H1 (cell line): ENCODE data around the gene KIF3B. TPM values are rescaled to one million over a fixed set of nuclear protein-coding genes. Genes with fewer than 3 reads are reported as not detected.

ENCODE experiments used
- CTCF ChIA-PET: fragments of 300-600 bp; sonication (Branson Sonifier 250); formaldehyde crosslinking; loops from one replicate; lab custom pipeline; 2021; ENCODE audit not compliant: partially characterized antibody; lab: Charles Lee
- POLR2A ChIA-PET: fragments of 300-600 bp; sonication (Branson Sonifier 250); formaldehyde crosslinking; loops from one replicate; lab custom pipeline; 2021; ENCODE audit warnings: inconsistent platforms; ENCODE audit not compliant: partially characterized antibody; lab: Charles Lee
- DNase-seq, 2 experiments: peaks; one replicate each; pipeline versions ENCODE4 v3.0.0 to v3.0.0-alpha.2; 2010 to 2022; ENCODE audit warnings: low spot score in 2 of 2, low read depth in 1 of 2, mixed read lengths in 1 of 2
- FAIRE-seq: peaks from 2 replicates; lab custom pipeline; 2011; peaks lifted over from hg19 to GRCh38; lab: Jason Lieb, UNC
- H2AFZ ChIP-seq: 2 replicates; pipeline ENCODE4 v1.8.1; 2012; ENCODE audit warnings: low read length, inconsistent platforms
- H2AK5ac ChIP-seq: 2 replicates; pipeline ENCODE4 v1.6.1; 2013; ENCODE audit warnings: low read depth, low read length
- H2BK120ac ChIP-seq: replicated peaks from 2 replicates; pipeline ENCODE3; 2013; ENCODE audit warnings: low read depth, low read length, inconsistent platforms
- H2BK12ac ChIP-seq: 2 replicates; pipeline ENCODE4 v1.6.1; 2013; ENCODE audit warnings: low read depth, low read length
- H2BK15ac ChIP-seq: 2 replicates; pipeline ENCODE4 v1.6.1; 2013; ENCODE audit warnings: low read length
- H2BK20ac ChIP-seq: 2 replicates; pipeline ENCODE4 v1.6.1; 2013; ENCODE audit warnings: low read length
- H2BK5ac ChIP-seq: 2 replicates; pipeline ENCODE4 v1.6.1; 2013; ENCODE audit warnings: low read depth, low read length
- H3K14ac ChIP-seq: 2 replicates; pipeline ENCODE4 v1.6.1; 2013; ENCODE audit warnings: inconsistent platforms; ENCODE audit not compliant: insufficient read length
- H3K18ac ChIP-seq: 2 replicates; pipeline ENCODE4 v1.6.1; 2013; ENCODE audit warnings: low read length; ENCODE audit errors: extremely low read depth
- H3K23ac ChIP-seq: 2 replicates; pipeline ENCODE4 v1.6.1; 2013; ENCODE audit warnings: inconsistent platforms; ENCODE audit not compliant: insufficient read length
- H3K23me2 ChIP-seq: 2 replicates; pipeline ENCODE4 v1.6.1; 2013; ENCODE audit warnings: low read depth, low read length
- H3K27ac ChIP-seq: 2 replicates; pipeline ENCODE4 v1.6.1; 2011; ENCODE audit warnings: low read depth, low read length, inconsistent platforms
- H3K27me3 ChIP-seq, 4 experiments: replicated peaks in 1 of 4; 1 replicate in 1 of 4; 2 replicates in 3 of 4; pipeline versions ENCODE4 v1.6.1 to v1.8.1; 2011 to 2013; ENCODE audit warnings: low read length in 3 of 4, mild to moderate bottlenecking in 3 of 4, inconsistent platforms in 2 of 4, mixed read lengths in 2 of 4, moderate library complexity in 1 of 4; ENCODE audit not compliant: control insufficient read depth in 3 of 4, insufficient read depth in 3 of 4; ENCODE audit errors: extremely low read depth in 1 of 4
- H3K36me3 ChIP-seq, 4 experiments: 2 replicates each; pipeline versions ENCODE4 v1.6.1 to v1.8.1; 2011 to 2013; ENCODE audit warnings: mild to moderate bottlenecking in 4 of 4, low read length in 3 of 4, moderate library complexity in 2 of 4, control low read depth in 1 of 4, inconsistent platforms in 1 of 4; ENCODE audit not compliant: insufficient read depth in 4 of 4, control insufficient read depth in 2 of 4
- H3K4ac ChIP-seq: replicated peaks from 2 replicates; pipeline ENCODE3; 2013; ENCODE audit warnings: low read length, low read depth, mixed read lengths, inconsistent platforms; ENCODE audit not compliant: insufficient read length
- H3K4me1 ChIP-seq, 4 experiments: replicated peaks in 1 of 4; 1 replicate in 1 of 4; 2 replicates in 3 of 4; pipeline versions ENCODE4 v1.6.1 to v1.8.1; 2011 to 2013; ENCODE audit warnings: low read length in 3 of 4, inconsistent platforms in 2 of 4, mixed read lengths in 1 of 4; ENCODE audit not compliant: insufficient read depth in 4 of 4, control insufficient read depth in 3 of 4
- H3K4me2 ChIP-seq, 2 experiments: 2 replicates each; pipeline versions ENCODE4 v1.6.1 to v1.8.1; 2011 to 2013; ENCODE audit warnings: low read depth in 2 of 2, low read length in 2 of 2, control low read depth in 1 of 2, inconsistent platforms in 1 of 2, mild to moderate bottlenecking in 1 of 2; ENCODE audit not compliant: insufficient read depth in 1 of 2
- H3K4me3 ChIP-seq, 4 experiments: fragments of 200-600, 300-600 bp in 1 of 4; sonication (generic), shearing (Covaris generic), sonication (Bioruptor Twin) in 1 of 4; 2 replicates each; pipeline versions ENCODE4 v1.5.1 to v1.8.1; 2011 to 2016; ENCODE audit warnings: low read length in 4 of 4, low read depth in 3 of 4, control low read depth in 2 of 4, inconsistent platforms in 2 of 4, mild to moderate bottlenecking in 2 of 4, mixed read lengths in 1 of 4, moderate library complexity in 1 of 4; ENCODE audit not compliant: insufficient read depth in 2 of 4; ENCODE audit errors: extremely low read depth in 1 of 4
- H3K56ac ChIP-seq: replicated peaks from 2 replicates; pipeline ENCODE3; 2013; ENCODE audit warnings: low read depth, mild to moderate bottlenecking, mixed read lengths, low read length, inconsistent platforms; ENCODE audit not compliant: insufficient read length
- H3K79me1 ChIP-seq: 2 replicates; pipeline ENCODE4 v1.6.1; 2013; ENCODE audit warnings: low read depth, low read length, control low read depth
- H3K79me2 ChIP-seq, 2 experiments: 2 replicates each; pipeline versions ENCODE4 v1.6.1 to v1.8.1; 2012 to 2013; ENCODE audit warnings: low read length in 2 of 2, mild to moderate bottlenecking in 2 of 2, inconsistent platforms in 1 of 2; ENCODE audit not compliant: insufficient read depth in 2 of 2, control insufficient read depth in 1 of 2
- H3K9ac ChIP-seq, 4 experiments: replicated peaks in 1 of 4; 1 replicate in 1 of 4; 2 replicates in 3 of 4; pipeline versions ENCODE4 v1.6.1 to v1.8.1; 2011 to 2013; ENCODE audit warnings: low read depth in 3 of 4, low read length in 3 of 4, control low read depth in 2 of 4, mild to moderate bottlenecking in 2 of 4, moderate library complexity in 2 of 4, inconsistent platforms in 1 of 4; ENCODE audit errors: extremely low read depth in 1 of 4
- H3K9me3 ChIP-seq, 2 experiments: 2 replicates each; pipeline versions ENCODE4 v1.6.1 to v1.8.1; 2012 to 2013; ENCODE audit warnings: mild to moderate bottlenecking in 2 of 2, moderate library complexity in 2 of 2, control low read depth in 1 of 2, inconsistent platforms in 1 of 2, low read depth in 1 of 2, low read length in 1 of 2, mixed read lengths in 1 of 2; ENCODE audit not compliant: insufficient read depth in 2 of 2
- H4K20me1 ChIP-seq, 2 experiments: replicated peaks in 1 of 2; 2 replicates each; pipeline versions ENCODE3 to v1.8.1; 2011 to 2013; ENCODE audit warnings: inconsistent platforms in 2 of 2, low read length in 2 of 2, mild to moderate bottlenecking in 1 of 2; ENCODE audit not compliant: insufficient read depth in 2 of 2, control insufficient read depth in 1 of 2
- H4K5ac ChIP-seq: 2 replicates; pipeline ENCODE4 v1.6.1; 2013; ENCODE audit warnings: low read length, low read depth, mixed read lengths, inconsistent platforms; ENCODE audit not compliant: insufficient read length
- H4K8ac ChIP-seq: 2 replicates; pipeline ENCODE4 v1.8.0; 2013; ENCODE audit warnings: mild to moderate bottlenecking, moderate library complexity, low read length, inconsistent platforms; ENCODE audit not compliant: insufficient read depth; ENCODE audit errors: extremely low read depth
- H4K91ac ChIP-seq: replicated peaks from 2 replicates; pipeline ENCODE3; 2013; ENCODE audit warnings: low read length, mixed read lengths, inconsistent platforms; ENCODE audit not compliant: insufficient read length
- GABPA ChIP-seq: IDR thresholded peaks from 2 replicates; pipeline ENCODE4 v1.6.1; 2011; ENCODE audit warnings: mild to moderate bottlenecking, low read length, moderate library complexity, borderline replicate concordance; ENCODE audit not compliant: insufficient read depth
- HDAC6 ChIP-seq: IDR thresholded peaks from one replicate; pipeline ENCODE4 v1.7.1; 2012; ENCODE audit warnings: low read depth, mild to moderate bottlenecking, inconsistent platforms, low read length, moderate library complexity
- KDM5A ChIP-seq: fragments of 200-600 bp; IDR thresholded peaks from 2 replicates; pipeline ENCODE4 v1.7.1; 2012; ENCODE audit warnings: mild to moderate bottlenecking, low read length, inconsistent platforms, mixed read lengths
- MAFK ChIP-seq: IDR thresholded peaks from 2 replicates; pipeline ENCODE4 v1.6.1; 2012; ENCODE audit warnings: low read depth, mild to moderate bottlenecking, improper control_type of control experiment, low read length
- RAD21 ChIP-seq, 2 experiments: IDR thresholded peaks in 1 of 2; conservative IDR thresholded peaks in 1 of 2; 2 replicates each; pipeline ENCODE4 v1.6.1; 2011; ENCODE audit warnings: low read depth in 2 of 2, low read length in 2 of 2, improper control_type of control experiment in 1 of 2, inconsistent platforms in 1 of 2, mild to moderate bottlenecking in 1 of 2, moderate library complexity in 1 of 2
- WGBS, 2 experiments: shearing (Covaris generic) in 1 of 2; methylation state at CpG; one replicate each; pipeline versions ENCODE4 v1.1.6 to v1.1.7; 2013 to 2015; ENCODE audit warnings: low lambda C conversion rate in 2 of 2, mixed read lengths in 2 of 2, inconsistent platforms in 1 of 2, low coverage in 1 of 2, missing lambda C conversion rate in 1 of 2; ENCODE audit not compliant: insufficient replicate concordance in 2 of 2, insufficient coverage in 1 of 2, insufficient read length in 1 of 2; ENCODE audit errors: extremely low coverage in 1 of 2, missing lambda C conversion rate in 1 of 2; 5-methylcytosine and 5-hydroxymethylcytosine counted together
- polyA plus RNA-seq, 7 experiments: library from polyadenylated mRNA; depleted of rRNA in 3 of 7; stranded (reverse) in 5 of 7; unstranded in 2 of 7; fragments of >200 nt in 5 of 7; fragments of 200-250 nt in 2 of 7; gene quantifications; 1 replicate in 5 of 7; 2 replicates in 1 of 7; 4 replicates in 1 of 7; pipeline versions ENCODE4 v1.2.1 to v1.2.3, GENCODE V29; 2011 to 2013; ENCODE audit warnings: missing spikeins in 2 of 7, mixed read lengths in 2 of 7
- total RNA-seq: library from RNA; stranded (reverse); fragmentation: NEBNext Ultra II Directional; extraction: Animal tissue kit (Norgen Biotek cat#: 25700); gene quantifications from 2 replicates; pipeline ENCODE4 v1.2.1, GENCODE V29; 2021
- TF ChIP-seq, protein P1 (sequence below): IDR thresholded peaks from 2 replicates; pipeline ENCODE4 v1.6.1; 2012; ENCODE audit warnings: inconsistent platforms

The KIF3B gene
- total and polyA plus RNA-seq, 2 of the 8 experiments (the other 6 are each of a cell fraction or from before 2014, with no cell fraction given): 10.1 to 22.4 TPM

- no peaks in the 10 kb centered on the region; the same call in 1 of the 2 replicates for H3K23me2 ChIP-seq
- H2BK20ac ChIP-seq: no peak overlapping the region
- no peak overlapping the region for H4K91ac ChIP-seq
- no peak overlapping the region for H2BK15ac ChIP-seq
- no peak overlapping the region for H3K14ac ChIP-seq
- no peak overlapping the region for H4K8ac ChIP-seq
- no peak overlapping the region for H2BK120ac ChIP-seq
- no peak overlapping the region for H3K4me2 ChIP-seq
- no peak overlapping the region for H3K23ac ChIP-seq
- H3K4me3 ChIP-seq: no peak overlapping the region
- peaks cover 7 to 42% of the 10 kb centered on the region in 2 experiments for H3K79me2 ChIP-seq
- H2BK5ac ChIP-seq: no peak overlapping the region
- peaks cover 36 to 43% of the 10 kb centered on the region in 2 experiments for H4K20me1 ChIP-seq
- POLR2A ChIA-PET: no interaction called here
- H3K4me1 ChIP-seq: no peaks in the 10 kb centered on the region; a peak in 1 of 7 replicates
- H2AK5ac ChIP-seq: no peak overlapping the region
- no peak overlapping the region for H3K56ac ChIP-seq
- H2AFZ ChIP-seq: no peak overlapping the region
- no peak overlapping the region for H3K4ac ChIP-seq
- no peak for FAIRE-seq
- 86% methylated on average over 7 of the region's 7 CpGs; no CpG with 5 or more reads in 1 of the 2 experiments for WGBS, 2 experiments
- H3K9ac ChIP-seq: no peak overlapping the region
- H3K9me3 ChIP-seq: no peaks in the 10 kb centered on the region; a peak in 1 of 4 replicates
- no peak overlapping the region for H2BK12ac ChIP-seq
- H3K27me3 ChIP-seq: peaks cover 16 to 40% (median 33%) of the 10 kb centered on the region in 4 experiments
- H3K79me1 ChIP-seq: no peaks in the 10 kb centered on the region
- CTCF ChIA-PET: interaction anchor here (0.6 to 1.1 kb wide), 4 partner anchors 20 to 139 kb away, joined by 3 to 5 read pairs (median 4); no protein-coding TSS in a partner anchor
- 0 out of 8 replicates have a peak, but pooled peaks cover 0 to 2% (median 0%) of the 10 kb centered on the region in 4 experiments for H3K36me3 ChIP-seq
- DNase-seq: no peak
- no peak overlapping the region for H3K18ac ChIP-seq
- H4K5ac ChIP-seq: no peak overlapping the region
- no peak overlapping the region for H3K27ac ChIP-seq
- TF ChIP-seq GABPA: no peak
- TF ChIP-seq, protein P1, sequence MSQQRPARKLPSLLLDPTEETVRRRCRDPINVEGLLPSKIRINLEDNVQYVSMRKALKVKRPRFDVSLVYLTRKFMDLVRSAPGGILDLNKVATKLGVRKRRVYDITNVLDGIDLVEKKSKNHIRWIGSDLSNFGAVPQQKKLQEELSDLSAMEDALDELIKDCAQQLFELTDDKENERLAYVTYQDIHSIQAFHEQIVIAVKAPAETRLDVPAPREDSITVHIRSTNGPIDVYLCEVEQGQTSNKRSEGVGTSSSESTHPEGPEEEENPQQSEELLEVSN: no peak
- TF ChIP-seq HDAC6: no peak
- no peak for TF ChIP-seq KDM5A
- no peak for TF ChIP-seq RAD21 (IDR thresholded peaks at IDR 0.05 in 1 of 2, conservative IDR thresholded peaks at IDR 0.05 in 1 of 2; ENCODE audit: low read depth in 2 of 2, low read length in 2 of 2)
- TF ChIP-seq MAFK: no peak
Observed at GRCh38 chr20:32364554-32365208, 87.2 kb downstream of the KIF3B start.
